ENCODE measurements around the gene NSD1.

DNA sequence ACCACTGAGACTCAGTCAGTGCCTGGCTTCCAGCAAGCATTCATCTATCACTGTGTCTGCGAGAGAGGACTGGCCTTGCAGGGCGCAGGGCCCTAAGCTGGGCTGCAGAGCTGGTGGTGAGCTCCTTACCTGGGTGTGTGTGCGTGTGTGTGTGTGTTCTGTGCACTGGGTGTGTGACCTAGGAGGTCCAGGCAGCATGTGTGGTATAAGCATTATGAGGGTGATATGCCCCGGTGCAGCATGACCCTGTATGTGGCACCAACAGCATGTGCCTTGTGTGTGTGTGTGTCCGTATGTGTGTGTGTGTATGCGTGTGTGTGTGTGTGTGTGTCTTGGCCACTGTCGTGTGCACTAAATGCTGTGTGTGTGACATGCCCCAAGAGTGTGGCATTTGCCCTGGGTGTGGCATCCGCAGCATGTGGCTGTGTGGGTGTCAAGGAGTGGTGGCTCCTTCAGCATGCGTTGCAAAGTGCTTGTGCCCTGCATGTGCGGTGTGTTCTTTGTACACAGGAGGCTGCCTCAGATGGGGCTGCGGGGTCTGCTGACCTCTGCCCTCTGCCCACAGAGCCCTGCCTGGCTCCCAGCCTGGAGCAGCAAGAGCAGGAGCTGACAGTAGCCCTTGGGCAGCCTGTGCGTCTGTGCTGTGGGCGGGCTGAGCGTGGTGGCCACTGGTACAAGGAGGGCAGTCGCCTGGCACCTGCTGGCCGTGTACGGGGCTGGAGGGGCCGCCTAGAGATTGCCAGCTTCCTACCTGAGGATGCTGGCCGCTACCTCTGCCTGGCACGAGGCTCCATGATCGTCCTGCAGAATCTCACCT, 43.5 kb upstream of the NSD1 start:
- no peak for TF ChIP-seq POLR2A (IDR thresholded peaks at IDR 0.05)
- TF ChIP-seq, protein P1, sequence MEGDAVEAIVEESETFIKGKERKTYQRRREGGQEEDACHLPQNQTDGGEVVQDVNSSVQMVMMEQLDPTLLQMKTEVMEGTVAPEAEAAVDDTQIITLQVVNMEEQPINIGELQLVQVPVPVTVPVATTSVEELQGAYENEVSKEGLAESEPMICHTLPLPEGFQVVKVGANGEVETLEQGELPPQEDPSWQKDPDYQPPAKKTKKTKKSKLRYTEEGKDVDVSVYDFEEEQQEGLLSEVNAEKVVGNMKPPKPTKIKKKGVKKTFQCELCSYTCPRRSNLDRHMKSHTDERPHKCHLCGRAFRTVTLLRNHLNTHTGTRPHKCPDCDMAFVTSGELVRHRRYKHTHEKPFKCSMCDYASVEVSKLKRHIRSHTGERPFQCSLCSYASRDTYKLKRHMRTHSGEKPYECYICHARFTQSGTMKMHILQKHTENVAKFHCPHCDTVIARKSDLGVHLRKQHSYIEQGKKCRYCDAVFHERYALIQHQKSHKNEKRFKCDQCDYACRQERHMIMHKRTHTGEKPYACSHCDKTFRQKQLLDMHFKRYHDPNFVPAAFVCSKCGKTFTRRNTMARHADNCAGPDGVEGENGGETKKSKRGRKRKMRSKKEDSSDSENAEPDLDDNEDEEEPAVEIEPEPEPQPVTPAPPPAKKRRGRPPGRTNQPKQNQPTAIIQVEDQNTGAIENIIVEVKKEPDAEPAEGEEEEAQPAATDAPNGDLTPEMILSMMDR (IDR thresholded peaks at IDR 0.05), result no peak
